ENCODE measurements around the gene TAS2R50.

The TAS2R50 gene

GRCh38 chr12:10943167-10943566, 43.5 kb downstream of the TAS2R50 start:
- no peak for DNase-seq

- peak; percentile 1 for DNase-seq
Observed at GRCh38 chr12:10941916-10942607, 44.6 kb downstream of the TAS2R50 start.

GRCh38 chr12:10941369-10941768, 45.3 kb downstream of the TAS2R50 start:
- DNase-seq = no peak

GRCh38 chr12:10940389-10940788, 46.3 kb downstream of the TAS2R50 start:
- no peak for DNase-seq

GRCh38 chr12:10939163-10939562, 47.5 kb downstream of the TAS2R50 start, which contains the start of gene TAS2R14:
TAS2R14 (minus strand) TSS chr12:10939263; CDS start chr12:10939207, 56 bp downstream.
- DNase-seq = no peak

- no peak for DNase-seq
Observed at GRCh38 chr12:10936506-10936905, 50.2 kb downstream of the TAS2R50 start.

Measured in NCI-H510A (cell line).